Measurements from ENCODE around the gene GTPBP2. TPM values are rescaled to one million over a fixed set of nuclear protein-coding genes. Genes with fewer than 3 reads are reported as not detected.
"Not testable (repeated sequence)": the region's sequence is repeated elsewhere in the genome, so short reads cannot be mapped to it uniquely, and the experiment has no call there.

Gene GTPBP2
- total RNA-seq, 1 experiment from 2014 or later = 76.4 TPM

- ATAC-seq (no peak; the same call in 1 of the 2 replicates), DNase-seq (ENCODE audit: low spot score) (no peak)
- Mint-ChIP-seq H3K27me3 (ENCODE audit: low read depth) (peaks cover 16% of the 10 kb centered on the region), H3K9me3 (peaks cover 7% of the 10 kb centered on the region), H3K36me3 (peaks cover 6% of the 10 kb centered on the region), H3K4me1 (peaks cover 11% of the 10 kb centered on the region), H3K27ac (no peak overlapping the region), H3K4me3 (no peak overlapping the region)
- CTCF ChIA-PET = interaction anchor here (0.6 to 0.9 kb wide), 2 partner anchors 23 to 422 kb away, joined by 3 read pairs; no protein-coding TSS in a partner anchor
- TF ChIP-seq ATF6 (CRISPR knock-in tag; IDR thresholded peaks at IDR 0.05) (no peak), PREB (CRISPR knock-in tag; IDR thresholded peaks at IDR 0.05; ENCODE audit: borderline replicate concordance) (no peak), ZBTB21 (CRISPR knock-in tag; IDR thresholded peaks at IDR 0.05; ENCODE audit: borderline replicate concordance) (no peak), JUN (CRISPR knock-in tag; IDR thresholded peaks at IDR 0.05) (no peak), ETV6 (CRISPR knock-in tag; IDR thresholded peaks at IDR 0.05) (no peak), STAT6 (CRISPR knock-in tag; conservative IDR thresholded peaks at IDR 0.05; ENCODE audit: low read depth) (no peak), FOXP1 (CRISPR knock-in tag; IDR thresholded peaks at IDR 0.05; ENCODE audit: borderline replicate concordance) (no peak), FOXJ3 (CRISPR knock-in tag; IDR thresholded peaks at IDR 0.05; ENCODE audit: borderline replicate concordance) (no peak), ESRRA (CRISPR knock-in tag; IDR thresholded peaks at IDR 0.05; ENCODE audit: borderline replicate concordance) (no peak), USF2 (CRISPR knock-in tag; IDR thresholded peaks at IDR 0.05) (no peak)
- TF ChIP-seq, protein P1, sequence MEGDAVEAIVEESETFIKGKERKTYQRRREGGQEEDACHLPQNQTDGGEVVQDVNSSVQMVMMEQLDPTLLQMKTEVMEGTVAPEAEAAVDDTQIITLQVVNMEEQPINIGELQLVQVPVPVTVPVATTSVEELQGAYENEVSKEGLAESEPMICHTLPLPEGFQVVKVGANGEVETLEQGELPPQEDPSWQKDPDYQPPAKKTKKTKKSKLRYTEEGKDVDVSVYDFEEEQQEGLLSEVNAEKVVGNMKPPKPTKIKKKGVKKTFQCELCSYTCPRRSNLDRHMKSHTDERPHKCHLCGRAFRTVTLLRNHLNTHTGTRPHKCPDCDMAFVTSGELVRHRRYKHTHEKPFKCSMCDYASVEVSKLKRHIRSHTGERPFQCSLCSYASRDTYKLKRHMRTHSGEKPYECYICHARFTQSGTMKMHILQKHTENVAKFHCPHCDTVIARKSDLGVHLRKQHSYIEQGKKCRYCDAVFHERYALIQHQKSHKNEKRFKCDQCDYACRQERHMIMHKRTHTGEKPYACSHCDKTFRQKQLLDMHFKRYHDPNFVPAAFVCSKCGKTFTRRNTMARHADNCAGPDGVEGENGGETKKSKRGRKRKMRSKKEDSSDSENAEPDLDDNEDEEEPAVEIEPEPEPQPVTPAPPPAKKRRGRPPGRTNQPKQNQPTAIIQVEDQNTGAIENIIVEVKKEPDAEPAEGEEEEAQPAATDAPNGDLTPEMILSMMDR (IDR thresholded peaks at IDR 0.05) = no peak
- POLR2A ChIA-PET = no interaction called here
These were observed 28.2 kb upstream of the GTPBP2 start for GRCh38 chr6:43657221-43657802.

- H3K36me3 Mint-ChIP-seq; H3K9me3 Mint-ChIP-seq; H3K27me3 Mint-ChIP-seq (ENCODE audit: low read depth); POLR2A ChIA-PET; ATAC-seq; H3K27ac Mint-ChIP-seq; H3K4me3 Mint-ChIP-seq; DNase-seq (ENCODE audit: low spot score): not testable (repeated sequence)
- CTCF ChIA-PET = interaction anchor here (0.7 to 1.3 kb wide), 4 partner anchors 15 to 410 kb away, joined by 3 to 5 read pairs (median 4); no protein-coding TSS in a partner anchor
- H3K4me1 Mint-ChIP-seq = peaks cover 16% of the 10 kb centered on the region
These were observed 23.8 kb upstream of the GTPBP2 start for GRCh38 chr6:43652822-43653221.

- H3K9me3 Mint-ChIP-seq = no peaks in the 10 kb centered on the region
- H3K27me3 Mint-ChIP-seq (ENCODE audit: low read depth) = peaks cover 3% of the 10 kb centered on the region; the same call in 1 of the 2 replicates
- H3K36me3 Mint-ChIP-seq = no peaks in the 10 kb centered on the region
- peaks cover 15% of the 10 kb centered on the region for H3K4me1 Mint-ChIP-seq
- no peak overlapping the region for H3K4me3 Mint-ChIP-seq
- ATAC-seq (no peak), DNase-seq (ENCODE audit: low spot score) (no peak)
- ChIA-PET POLR2A (no interaction called here), CTCF (interaction anchor here (0.7 to 1.9 kb wide), 4 partner anchors 18 to 111 kb away, joined by 3 to 6 read pairs (median 4); no protein-coding TSS in a partner anchor)
- no peak overlapping the region for H3K27ac Mint-ChIP-seq
- TF ChIP-seq GRHL2 (CRISPR knock-in tag; IDR thresholded peaks at IDR 0.05; ENCODE audit: insufficient replicate concordance, severe bottlenecking) (no peak), ETV6 (CRISPR knock-in tag; IDR thresholded peaks at IDR 0.05) (no peak), ESRRA (CRISPR knock-in tag; IDR thresholded peaks at IDR 0.05; ENCODE audit: borderline replicate concordance) (no peak), ZNF671 (CRISPR knock-in tag; IDR thresholded peaks at IDR 0.05) (no peak)
- TF ChIP-seq, protein P2, sequence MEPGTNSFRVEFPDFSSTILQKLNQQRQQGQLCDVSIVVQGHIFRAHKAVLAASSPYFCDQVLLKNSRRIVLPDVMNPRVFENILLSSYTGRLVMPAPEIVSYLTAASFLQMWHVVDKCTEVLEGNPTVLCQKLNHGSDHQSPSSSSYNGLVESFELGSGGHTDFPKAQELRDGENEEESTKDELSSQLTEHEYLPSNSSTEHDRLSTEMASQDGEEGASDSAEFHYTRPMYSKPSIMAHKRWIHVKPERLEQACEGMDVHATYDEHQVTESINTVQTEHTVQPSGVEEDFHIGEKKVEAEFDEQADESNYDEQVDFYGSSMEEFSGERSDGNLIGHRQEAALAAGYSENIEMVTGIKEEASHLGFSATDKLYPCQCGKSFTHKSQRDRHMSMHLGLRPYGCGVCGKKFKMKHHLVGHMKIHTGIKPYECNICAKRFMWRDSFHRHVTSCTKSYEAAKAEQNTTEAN (CRISPR knock-in tag; IDR thresholded peaks at IDR 0.05) = no peak
- TF ChIP-seq, protein P3, sequence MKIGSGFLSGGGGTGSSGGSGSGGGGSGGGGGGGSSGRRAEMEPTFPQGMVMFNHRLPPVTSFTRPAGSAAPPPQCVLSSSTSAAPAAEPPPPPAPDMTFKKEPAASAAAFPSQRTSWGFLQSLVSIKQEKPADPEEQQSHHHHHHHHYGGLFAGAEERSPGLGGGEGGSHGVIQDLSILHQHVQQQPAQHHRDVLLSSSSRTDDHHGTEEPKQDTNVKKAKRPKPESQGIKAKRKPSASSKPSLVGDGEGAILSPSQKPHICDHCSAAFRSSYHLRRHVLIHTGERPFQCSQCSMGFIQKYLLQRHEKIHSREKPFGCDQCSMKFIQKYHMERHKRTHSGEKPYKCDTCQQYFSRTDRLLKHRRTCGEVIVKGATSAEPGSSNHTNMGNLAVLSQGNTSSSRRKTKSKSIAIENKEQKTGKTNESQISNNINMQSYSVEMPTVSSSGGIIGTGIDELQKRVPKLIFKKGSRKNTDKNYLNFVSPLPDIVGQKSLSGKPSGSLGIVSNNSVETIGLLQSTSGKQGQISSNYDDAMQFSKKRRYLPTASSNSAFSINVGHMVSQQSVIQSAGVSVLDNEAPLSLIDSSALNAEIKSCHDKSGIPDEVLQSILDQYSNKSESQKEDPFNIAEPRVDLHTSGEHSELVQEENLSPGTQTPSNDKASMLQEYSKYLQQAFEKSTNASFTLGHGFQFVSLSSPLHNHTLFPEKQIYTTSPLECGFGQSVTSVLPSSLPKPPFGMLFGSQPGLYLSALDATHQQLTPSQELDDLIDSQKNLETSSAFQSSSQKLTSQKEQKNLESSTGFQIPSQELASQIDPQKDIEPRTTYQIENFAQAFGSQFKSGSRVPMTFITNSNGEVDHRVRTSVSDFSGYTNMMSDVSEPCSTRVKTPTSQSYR (CRISPR knock-in tag; IDR thresholded peaks at IDR 0.05) = no peak
These were observed 19.2 kb upstream of the GTPBP2 start for GRCh38 chr6:43648248-43648647.
